Prostate gland (tissue), 2 donors: ENCODE results near the gene ZNRF4.

ENCODE experiments used
- CTCF ChIP-seq, 4 experiments: fragments of 200-600 bp in 2 of 4; fragments of 450-650 bp in 2 of 4; sonication (generic) in 2 of 4; IDR thresholded peaks; 1 replicate in 3 of 4; 2 replicates in 1 of 4; pipeline ENCODE4 v1.5.1; 2016 to 2019; ENCODE audit warnings: antibody characterized with exemption in 4 of 4, mild to moderate bottlenecking in 2 of 4, moderate library complexity in 2 of 4
- POLR2AphosphoS5 ChIP-seq: sonication (generic); formaldehyde crosslinking; IDR thresholded peaks from one replicate; pipeline ENCODE4 v1.6.1; 2017; ENCODE audit warnings: antibody characterized with exemption

- TF ChIP-seq POLR2AphosphoS5 (no peak), CTCF (IDR thresholded peaks at IDR 0.05) (no peak)
Observed at GRCh38 chr19:5456130-5456840, 1.1 kb downstream of the ZNRF4 start.
